ENCODE measurements around the gene PTGER3.
A peak's percentile ranks its signal among the peaks of the same experiment; 100 is the strongest.
"Not testable (repeated sequence)": the region's sequence is repeated elsewhere in the genome, so short reads cannot be mapped to it uniquely, and the experiment has no call there.

PTGER3 gene

DNA sequence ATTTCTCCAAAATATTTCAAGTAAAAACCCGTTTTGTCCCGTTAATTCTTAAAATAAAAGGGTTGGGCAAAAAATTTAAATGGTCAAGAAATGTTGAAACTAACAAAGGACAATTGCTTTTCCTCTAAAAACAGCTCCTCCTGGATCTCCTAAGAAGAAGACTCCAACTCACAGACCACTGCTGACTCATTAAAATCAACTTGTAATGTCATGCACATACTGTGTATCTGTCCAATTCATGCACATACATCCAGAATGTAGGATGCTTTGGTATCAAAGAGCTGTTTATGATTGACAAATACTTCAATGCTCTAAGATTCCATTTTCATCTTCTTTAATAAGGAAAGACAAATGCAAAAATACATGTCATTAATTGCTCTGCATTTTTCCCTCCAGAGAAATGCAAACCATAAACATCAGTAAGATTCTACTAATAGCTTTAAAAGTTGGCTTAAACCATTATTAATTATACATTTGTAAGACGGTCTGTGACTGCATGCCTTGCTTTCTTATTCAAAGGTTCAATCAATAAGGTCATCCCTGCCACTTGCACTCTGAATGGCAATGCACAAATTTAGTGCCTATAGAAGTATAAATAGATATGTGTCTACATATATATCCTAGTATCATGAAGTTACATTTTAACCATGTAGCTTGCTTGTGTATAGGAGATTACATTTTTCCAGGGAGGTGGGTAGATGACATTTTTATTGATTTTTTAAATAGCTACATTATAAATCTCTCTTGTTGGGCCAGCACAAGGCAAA is 44.7 kb downstream of the PTGER3 start:
- DNase-seq, result no peak

DNA sequence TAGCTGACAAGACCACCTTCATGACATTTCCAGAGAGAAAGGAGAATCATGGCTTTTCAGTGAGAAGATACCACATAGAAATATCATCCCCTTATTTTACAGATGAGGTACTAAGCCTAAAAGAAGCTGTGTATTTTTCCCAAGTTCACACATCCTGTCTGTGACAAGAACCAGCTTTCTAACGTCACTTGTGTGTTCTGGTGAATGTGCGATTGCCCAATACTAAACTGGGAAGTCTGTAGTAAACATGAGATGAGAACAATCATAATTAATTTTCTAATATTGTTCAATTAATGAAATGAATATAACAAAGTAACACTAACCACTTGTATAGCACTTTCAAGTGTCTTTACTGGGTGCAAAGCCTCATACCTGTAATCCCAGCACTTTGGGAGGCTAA is 46.0 kb downstream of the PTGER3 start:
- no peak for DNase-seq

DNA sequence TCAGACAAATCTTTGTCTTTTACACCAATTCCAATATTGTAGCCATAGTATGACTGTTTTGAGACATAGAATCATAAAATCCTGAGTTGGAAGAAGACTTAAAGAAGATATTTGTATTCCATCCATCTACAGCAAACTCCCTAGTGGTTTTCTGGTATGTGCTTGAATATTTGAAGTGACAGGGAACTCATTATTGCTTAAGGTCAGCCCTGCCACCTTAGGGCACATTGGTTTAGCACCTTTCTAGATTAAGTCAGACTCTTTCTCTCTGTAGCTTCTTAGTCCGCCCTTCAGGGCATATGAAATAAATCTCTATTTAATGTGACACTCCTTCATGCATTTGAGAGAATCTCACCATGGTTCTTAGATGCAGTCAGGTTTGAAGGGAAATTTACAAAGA is 49.8 kb downstream of the PTGER3 start:
- DNase-seq, result no peak

DNA sequence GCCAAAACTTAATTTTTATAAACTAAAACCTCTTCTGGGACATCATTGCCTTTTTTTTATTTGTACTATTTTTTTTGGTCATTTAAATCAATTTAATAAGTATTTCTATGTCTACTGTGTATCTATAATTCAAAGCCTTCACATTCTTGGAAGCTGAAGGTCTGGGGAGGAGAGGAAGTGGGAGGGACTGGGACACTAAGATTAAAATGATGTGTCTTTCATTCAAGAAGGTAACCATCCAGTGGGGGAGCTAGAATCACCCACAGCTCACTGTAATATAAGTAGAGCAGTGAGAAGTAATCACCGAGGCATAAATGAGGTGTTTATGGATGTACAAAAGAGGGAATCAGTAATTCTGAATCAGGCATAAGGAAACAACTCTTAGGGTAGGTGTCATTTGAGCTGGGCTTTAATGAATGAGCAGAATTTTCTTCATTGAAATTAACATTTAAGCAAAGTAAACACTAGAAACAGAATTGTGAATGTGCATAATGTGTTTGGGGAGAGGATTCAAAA is 52.8 kb downstream of the PTGER3 start:
- no peak for DNase-seq

DNA sequence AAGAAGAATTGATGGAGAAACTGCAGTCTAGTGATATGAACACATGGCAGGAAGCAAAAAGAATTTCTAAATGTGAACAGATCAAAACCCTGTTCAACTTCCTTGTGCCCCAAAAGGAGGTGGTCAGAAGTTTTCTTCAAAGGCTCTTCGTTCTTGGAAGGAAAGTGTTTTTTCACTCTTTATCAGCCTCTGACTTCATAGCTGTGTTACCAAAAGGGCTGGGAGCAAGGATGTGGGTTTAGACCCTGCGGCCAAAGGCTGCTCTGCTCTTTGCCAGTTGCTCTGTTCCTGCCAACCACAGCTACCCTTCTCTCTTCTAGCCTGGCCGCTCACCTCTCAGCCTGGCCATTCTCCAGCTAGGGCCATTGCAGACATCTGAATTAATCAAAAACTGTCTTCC is 53.8 kb downstream of the PTGER3 start:
- no peak for DNase-seq

DNA sequence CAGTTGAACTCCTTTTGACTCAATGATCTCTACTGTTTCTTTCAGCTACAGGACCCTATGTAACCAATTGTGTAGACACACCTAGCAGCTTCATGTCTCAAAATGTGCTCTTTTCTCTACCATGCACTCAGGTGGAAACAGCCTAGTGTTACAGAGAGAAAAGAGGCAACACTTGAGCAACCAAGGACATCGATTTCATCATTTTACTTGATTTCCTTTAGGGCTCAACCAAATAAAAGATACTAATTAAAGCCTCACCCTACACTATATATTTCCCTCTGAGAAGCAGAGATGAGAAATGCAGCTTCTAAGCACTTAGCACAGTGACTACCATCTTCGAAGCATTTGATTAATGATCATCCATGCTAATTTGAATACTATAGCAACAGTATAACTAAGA is 55.1 kb downstream of the PTGER3 start:
- no peak for DNase-seq

DNA sequence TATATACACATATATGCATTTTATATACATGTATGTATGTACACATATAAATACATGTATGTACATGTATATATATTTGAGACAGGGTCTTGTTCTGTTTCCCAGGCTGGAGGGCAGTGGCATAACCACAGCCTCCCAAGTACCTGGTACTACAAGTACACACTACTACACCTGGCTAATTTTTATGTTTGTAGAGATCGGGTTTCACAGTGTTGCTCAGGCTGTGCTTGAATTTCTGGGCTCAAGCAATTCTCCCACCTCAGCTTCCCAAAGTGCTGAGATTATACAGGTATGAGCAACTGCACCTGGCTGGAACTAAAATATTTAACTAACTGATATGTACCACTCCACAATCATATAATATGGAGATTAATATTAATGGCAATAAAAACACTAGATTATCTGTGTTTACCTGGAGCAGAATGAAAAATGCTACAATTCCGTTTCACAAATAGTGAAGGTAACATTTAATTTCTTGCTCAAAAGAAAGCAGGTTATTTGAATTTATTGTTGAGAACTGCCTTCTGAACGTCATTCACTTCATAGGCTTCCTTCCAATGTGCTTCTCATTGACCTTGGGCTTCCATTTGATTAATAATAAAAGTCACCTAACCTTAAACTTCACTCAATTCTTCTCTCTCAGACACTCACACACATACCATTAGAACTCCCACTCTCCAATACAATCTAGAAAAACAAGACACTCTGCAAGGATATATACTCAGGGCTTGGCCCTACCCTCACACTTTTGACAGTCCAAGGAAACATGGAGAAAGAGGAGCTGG is 57.0 kb downstream of the PTGER3 start:
- no peak for DNase-seq

DNA sequence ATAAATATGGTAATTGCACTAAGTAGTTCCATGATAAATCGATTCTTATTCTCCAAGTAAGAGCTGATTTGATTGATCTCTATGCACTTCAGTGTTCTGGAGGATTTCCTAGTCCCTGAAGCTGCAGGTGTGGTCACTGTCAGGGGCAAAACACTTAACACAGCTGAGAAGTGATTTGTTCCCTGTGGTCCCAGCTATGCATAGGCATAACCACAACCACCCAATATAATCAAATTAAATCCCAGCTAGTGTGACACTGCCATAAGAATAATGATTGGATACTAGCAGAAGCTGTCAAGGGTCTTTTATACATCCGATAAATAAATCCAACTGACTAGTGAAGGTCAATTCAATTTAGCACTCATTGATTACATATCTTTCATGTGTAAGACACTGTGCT is 60.1 kb downstream of the PTGER3 start:
- no peak for DNase-seq

DNA sequence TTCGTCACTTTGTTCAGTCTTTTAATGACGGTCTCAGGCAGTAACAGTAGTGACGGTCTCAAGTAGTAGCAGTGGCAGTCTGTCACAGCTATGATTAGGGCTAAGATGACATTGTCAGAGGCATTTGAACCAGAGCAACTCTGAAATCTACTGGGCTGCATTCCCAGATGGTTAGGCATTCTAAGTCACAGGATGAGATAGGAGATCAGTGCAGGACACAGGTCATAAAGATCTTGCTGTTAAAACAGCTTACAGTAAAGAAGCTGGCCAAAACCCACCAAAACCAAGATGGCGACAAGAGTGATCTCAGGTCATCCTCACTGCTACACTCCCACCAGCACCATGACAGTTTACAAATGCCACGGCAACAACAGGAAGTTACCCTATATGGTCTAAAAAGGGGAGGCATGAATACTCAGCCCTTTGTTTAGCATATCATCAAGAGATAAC is 61.8 kb downstream of the PTGER3 start:
- not testable (repeated sequence) for DNase-seq

DNA sequence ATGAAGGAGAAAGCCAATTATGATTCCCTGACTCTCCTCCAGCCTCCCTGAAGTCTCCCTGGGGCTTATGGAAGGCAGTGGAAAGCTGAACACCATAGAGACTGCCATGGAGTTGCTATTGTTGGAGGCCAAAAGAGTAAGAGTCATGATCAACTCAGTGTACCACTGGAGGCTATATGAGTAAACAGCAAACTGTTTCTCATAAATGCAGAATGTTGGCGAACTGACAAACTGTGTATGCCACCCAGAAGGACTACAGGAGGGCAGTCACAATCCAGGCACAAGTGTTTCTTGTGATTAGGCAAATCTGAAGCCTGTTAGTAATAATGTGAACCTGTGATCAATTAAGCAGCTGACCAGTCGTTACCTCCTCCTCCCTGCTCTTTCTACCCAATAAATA is 62.3 kb downstream of the PTGER3 start:
- DNase-seq, result not testable (repeated sequence)

DNA sequence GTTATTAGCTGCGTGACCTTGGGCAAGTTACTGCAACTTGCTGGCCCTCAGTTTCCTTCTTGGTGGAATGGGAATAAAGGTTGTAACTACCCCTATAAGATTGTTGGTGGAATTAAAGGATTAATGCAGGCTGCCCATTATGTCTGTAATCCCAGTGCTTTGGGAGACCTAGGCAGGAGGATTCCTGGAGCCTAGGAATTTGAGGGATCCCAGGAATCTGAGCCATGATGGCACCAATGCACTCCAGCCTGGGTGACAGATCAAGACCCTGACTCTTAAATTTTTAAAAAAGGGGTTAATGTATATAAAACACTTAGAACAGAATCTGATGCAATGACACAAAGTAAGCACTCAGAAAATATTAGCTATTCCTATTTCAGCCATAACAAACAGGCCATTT is 67.3 kb downstream of the PTGER3 start:
- DNase-seq, result no peak

DNA sequence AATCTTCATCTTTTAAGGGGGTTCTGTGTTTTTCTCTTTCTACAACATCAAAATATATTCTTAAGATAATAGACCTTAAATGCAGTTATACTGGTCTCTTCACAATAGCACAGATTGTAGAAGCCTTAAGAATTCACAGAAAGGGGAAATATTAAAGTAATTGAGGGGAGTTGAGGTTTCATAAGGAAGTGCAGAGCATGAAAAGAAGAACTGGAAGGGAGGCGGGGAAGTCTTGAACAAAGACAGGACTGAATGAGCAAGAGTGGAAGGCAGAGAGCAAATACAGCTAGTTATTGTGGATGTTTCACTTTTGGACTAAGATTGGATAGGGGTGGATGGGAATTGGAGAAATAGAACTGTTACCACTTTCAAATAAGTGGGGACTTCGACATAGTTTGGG is 67.7 kb downstream of the PTGER3 start:
- DNase-seq, result peak; percentile 69 to 77

DNA sequence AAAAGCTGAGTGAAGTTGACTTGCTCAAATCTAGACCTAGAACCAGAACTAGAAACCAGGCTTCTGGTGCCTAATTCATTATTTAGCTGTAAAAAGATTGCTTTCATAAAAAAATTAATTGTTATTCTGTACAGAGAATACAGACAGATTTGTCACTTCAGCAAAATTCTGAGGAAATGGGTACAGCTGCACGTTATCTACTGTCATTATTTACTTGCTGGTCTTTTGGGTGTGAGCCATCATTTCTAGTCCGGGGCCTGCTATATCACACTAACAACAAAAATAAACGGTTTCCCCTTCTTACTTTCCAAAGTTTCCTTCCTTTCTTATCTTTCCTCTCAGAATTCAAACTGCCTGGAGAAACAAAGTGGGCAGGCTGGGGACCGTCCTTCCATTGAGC is 68.3 kb downstream of the PTGER3 start:
- no peak for DNase-seq

DNA sequence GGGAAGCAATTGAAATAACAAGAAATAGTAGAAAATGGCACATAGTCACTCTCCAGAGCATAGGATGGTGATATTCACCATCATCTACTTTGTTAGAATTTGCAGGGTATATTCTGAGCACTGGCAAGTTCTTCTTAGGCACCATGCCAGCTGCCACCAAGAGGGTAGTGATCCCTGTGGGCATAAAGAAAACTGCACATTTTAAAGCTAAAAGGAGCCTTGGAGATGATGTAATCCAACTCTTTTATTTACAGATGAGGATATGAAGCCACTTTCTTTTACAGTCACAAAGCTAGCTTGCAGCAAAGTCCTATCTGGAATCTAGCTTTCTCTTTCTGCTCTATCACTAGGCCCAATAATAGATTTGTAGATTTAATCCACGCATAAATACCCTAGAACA is 69.0 kb downstream of the PTGER3 start:
- peak; percentile 47 to 58 for DNase-seq

DNA sequence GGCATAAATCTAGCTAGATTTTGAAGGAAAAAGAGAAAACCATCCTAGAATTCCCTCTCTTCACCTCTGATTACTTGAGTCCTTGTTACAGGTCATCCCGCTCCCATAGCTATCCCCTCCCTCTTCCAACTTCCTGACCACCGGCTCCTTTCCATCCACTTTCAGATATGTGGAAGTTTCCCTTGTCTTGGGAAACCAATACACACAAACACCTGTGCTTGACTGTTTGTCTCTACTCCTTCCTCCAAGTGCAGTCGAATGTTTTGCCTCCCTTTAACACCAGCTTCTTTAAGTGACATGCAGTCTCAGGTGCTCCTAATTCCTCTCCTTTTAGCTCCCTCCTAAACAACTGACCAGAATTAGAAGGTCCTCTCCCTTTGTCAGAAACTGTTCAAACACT is 70.0 kb downstream of the PTGER3 start:
- no peak for DNase-seq

DNA sequence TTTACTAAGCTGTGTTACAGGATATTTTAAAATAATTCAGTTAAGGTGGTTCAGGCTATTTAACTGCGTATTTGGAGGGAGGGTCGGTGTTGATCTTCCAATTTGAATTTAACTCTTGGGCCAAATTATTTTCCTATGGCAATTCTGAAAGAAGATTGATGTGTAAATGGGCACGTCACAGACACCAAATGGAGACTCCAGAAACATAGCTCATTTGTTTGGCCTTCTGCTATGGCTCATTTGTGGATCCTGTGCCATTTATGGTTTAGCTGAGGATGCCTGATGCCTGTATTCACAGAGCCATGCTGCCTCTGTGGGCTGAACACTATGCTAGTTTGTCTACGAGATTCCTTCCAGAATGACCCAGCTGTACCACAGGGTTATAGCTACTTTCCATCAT is 70.6 kb downstream of the PTGER3 start:
- DNase-seq, result no peak

DNA sequence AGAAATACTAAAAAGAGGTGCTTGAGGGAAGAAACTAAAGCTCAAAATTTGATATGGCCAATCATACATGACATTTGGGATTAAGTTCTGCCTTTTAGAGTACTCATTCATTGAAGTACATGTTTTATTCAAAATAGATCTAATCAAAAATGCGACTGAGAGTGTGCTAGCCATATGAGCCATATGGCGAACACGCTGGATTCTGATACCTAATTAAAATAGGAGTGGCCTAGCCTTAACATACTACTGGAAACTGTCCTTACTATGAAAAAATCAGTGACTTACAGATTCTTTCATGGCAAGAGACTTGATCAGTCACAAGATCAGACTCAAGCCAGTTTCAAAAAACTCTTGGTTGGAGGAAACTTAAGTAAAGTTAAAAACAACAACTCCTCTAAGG is 73.9 kb downstream of the PTGER3 start:
- DNase-seq, result no peak

DNA sequence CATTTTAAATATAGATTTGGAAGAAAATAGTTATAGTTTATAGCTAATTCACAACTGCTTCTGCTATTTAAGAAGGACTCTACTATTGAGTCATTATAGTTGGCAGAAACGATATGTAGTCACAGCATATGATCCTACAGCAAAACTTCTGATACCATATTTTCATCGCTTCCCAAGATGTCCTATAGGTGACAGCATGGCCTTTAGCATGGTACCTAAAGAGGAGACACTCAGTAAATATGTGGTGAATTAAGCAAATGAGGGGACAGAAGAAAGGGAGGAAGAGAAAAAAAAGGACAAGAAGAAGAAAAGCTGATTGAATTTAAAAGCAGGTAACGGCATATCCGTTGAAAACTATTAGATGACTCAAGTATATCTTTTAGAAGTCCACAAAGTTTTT is 77.2 kb downstream of the PTGER3 start:
- no peak for DNase-seq

DNA sequence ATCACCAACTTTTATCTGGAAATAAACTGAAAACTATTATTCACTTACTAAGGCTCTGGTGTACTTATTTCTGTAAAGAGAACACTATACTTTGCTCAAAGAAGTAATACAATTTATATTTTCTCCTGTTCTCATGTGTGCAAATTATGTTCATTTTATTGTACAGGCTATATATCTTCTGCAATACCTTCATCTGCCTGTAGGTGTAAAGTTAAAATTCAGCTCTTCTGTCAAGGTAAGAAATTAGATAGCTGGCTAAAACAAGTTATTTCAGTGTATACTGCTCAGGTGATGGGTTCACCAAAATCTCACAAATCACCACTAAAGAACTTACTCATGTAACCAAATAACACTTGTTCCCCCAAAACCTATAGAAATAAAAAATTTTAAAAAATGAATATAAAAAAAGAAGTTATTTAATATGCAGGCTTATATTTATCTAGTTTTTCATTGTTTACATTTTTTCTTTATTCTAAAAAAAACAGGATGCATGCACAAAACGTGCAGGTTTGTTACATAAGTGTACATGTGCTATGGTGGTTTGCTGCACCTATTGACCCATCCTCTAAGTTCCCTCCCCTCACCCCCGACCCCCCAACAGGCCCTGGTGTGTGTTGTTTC is 81.5 kb downstream of the PTGER3 start:
- DNase-seq, result peak; percentile 25 to 30

DNA sequence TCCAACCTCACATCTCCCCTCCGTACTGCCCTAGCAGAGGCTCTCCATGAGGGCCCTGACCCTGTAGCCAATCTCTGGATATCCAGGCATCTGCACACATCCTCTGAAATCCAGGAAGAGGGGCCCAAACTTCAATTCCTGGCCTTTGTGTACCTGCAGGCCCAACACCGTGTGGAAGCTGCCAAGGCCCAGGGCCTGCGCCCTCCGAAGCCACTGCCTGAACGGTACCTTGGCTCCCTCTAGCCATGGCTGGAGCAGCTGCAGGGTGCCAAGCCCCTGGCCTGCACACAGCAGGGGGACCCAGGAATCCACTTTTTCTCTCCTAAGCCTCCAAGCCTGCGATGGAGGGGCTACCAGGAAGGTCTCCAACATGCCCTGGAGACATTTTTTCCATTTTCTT is 84.2 kb downstream of the PTGER3 start:
- DNase-seq, result no peak

DNA sequence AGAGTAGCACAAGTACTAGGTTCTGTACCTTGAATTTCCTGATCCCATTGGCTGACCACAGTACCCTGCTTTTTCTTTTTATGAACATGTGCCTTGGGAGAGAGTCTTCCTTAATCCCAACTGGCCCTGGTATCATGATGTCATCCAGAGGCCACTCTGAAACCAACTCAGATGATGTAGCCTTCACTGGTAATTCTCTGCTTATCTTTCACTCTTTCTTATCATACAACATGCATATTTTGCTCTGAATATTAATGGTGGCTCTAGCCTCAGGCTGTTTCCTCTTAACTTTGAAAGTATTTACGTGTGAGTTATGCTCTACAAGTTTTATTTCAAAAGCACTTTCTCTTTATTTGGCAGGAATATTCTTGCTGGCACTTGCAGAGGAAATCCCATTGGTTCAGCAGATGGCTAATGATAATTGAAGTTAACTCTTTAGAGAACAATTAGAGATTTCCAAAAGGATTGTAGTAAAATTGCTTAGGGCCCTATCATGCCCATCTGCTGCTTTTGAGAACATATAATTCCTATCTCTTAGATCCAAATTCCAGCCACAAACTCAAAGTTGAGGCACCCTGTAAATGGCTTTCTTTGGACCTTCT is 86.1 kb downstream of the PTGER3 start:
- no peak for DNase-seq

DNA sequence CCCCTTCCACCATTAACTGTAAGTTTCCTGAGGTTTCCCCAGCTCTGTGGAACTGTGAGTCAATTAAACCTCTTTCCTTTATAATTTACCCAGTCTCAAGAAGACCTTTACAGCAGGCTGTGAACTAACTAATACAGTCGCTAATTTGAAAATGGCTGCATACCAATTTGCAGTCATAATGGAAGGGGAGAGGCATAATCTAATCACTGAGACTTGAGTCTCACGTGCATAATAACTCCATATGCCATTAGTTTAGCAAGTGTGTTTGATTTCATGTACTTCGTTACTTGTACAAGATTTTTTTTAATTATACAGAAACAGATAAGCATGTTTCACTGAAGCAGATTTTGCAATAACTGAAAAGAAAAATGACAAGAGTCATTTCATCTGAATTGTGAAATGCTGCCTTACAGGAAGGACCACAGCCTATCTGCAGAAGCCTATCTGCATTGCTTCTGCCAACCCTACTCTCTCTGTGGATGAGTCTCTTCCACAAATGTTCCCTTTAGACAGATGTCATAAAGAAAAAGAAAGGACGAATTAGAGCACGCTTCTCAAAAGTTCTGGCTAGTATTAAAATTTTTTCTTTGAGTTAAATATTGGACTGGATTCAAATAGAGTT is 99.1 kb downstream of the PTGER3 start:
- peak; percentile 75 to 79 for DNase-seq

DNA sequence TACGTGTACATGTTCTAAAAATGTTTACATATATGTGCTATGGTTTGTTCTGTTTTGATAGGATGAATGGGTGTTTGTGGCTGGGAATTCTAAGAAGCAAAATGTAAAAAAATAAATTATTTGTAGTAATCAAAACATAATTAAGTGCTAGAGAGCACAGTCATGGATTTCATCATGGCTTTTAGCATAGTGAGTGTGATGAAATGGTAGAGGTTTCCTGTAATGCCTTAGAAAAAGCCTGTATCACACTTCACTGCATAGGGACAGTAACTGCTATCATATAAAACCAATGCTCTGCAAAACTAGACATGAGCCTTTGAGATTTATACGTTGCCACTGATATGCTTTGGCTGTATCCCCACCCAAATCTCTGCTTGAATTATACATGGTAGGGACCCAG is 99.8 kb downstream of the PTGER3 start:
- peak; percentile 73 to 81 for DNase-seq

Measured in AML-193 (cell line).